ENCODE measurements around the gene PTPN6. TPM values are rescaled to one million over a fixed set of nuclear protein-coding genes. Genes with fewer than 3 reads are reported as not detected.

The PTPN6 gene
- total RNA-seq, 4 donors from 2014 or later = 31.8 to 44.5 (median 34.4) TPM

- intact Hi-C loops (cut with DNase I; ENCODE audit: low total_unique reads) = loop anchor here (10.0 kb wide), 1 partner anchor 192 kb away; no protein-coding TSS in a partner anchor
- TF ChIP-seq CTCF (IDR thresholded peaks at IDR 0.05) (no peak), POLR2A (IDR thresholded peaks at IDR 0.05) (no peak)
- WGBS, 2 donors = 75 to 87% methylated on average over 10 of the region's 10 CpGs
- DNase-seq (ENCODE audit: low spot score in 2 of 2) = no peak
- no peak overlapping the region for H3K4me3 ChIP-seq (ENCODE audit: low read depth, poor library complexity, severe bottlenecking)
These were observed 28.0 kb upstream of the PTPN6 start for GRCh38 chr12:6923003-6923732.

- intact Hi-C loops (cut with DNase I; ENCODE audit: low total_unique reads) = loop anchor here (10.0 kb wide), 1 partner anchor 191 kb away; no protein-coding TSS in a partner anchor
- no peak overlapping the region for H3K4me3 ChIP-seq (ENCODE audit: low read depth, poor library complexity, severe bottlenecking)
- 45 to 58% methylated on average over 6 of the region's 6 CpGs for WGBS, 2 donors
- TF ChIP-seq CTCF (IDR thresholded peaks at IDR 0.05) (no peak), POLR2A (IDR thresholded peaks at IDR 0.05) (no peak)
- DNase-seq (ENCODE audit: low spot score in 2 of 2) = no peak
These were observed 27.3 kb upstream of the PTPN6 start for GRCh38 chr12:6923851-6924250.

GRCh38 chr12:6925239-6925539 lies 26.0 kb upstream of the PTPN6 start:
- no peak overlapping the region for H3K4me3 ChIP-seq (ENCODE audit: low read depth, poor library complexity, severe bottlenecking)
- 10 to 16% methylated on average over 1 of the region's 1 CpG for WGBS, 2 donors
- intact Hi-C loops (cut with DNase I; ENCODE audit: low total_unique reads) = loop anchor here (10.0 kb wide), 1 partner anchor 190 kb away; no protein-coding TSS in a partner anchor
- DNase-seq (ENCODE audit: low spot score in 2 of 2) = no peak
- TF ChIP-seq CTCF (IDR thresholded peaks at IDR 0.05) (no peak), POLR2A (IDR thresholded peaks at IDR 0.05) (no peak)

GRCh38 chr12:6925540-6926279 lies 25.4 kb upstream of the PTPN6 start:
- peak; percentile 82 to 93 for DNase-seq (ENCODE audit: low spot score in 2 of 2)
- H3K4me3 ChIP-seq (ENCODE audit: low read depth, poor library complexity, severe bottlenecking) = no peak overlapping the region
- WGBS, 2 donors = 4 to 9% methylated on average over 8 of the region's 8 CpGs
- intact Hi-C loops (cut with DNase I; ENCODE audit: low total_unique reads) = loop anchor here (10.0 kb wide), 1 partner anchor 189 kb away; no protein-coding TSS in a partner anchor
- TF ChIP-seq POLR2A (IDR thresholded peaks at IDR 0.05) (no peak), CTCF (IDR thresholded peaks at IDR 0.05) (no peak)

GRCh38 chr12:6927379-6928021 lies 23.7 kb upstream of the PTPN6 start, which contains the start of gene ATN1:
TSS of gene ATN1 (plus strand) at chr12:6927959. CDS start at chr12:6934002, 6,043 bp downstream.
- DNase-seq (ENCODE audit: low spot score in 2 of 2) = peak in 1 of 2 donors; percentile 96
- no peak for TF ChIP-seq CTCF (IDR thresholded peaks at IDR 0.05)
- TF ChIP-seq POLR2A (IDR thresholded peaks at IDR 0.05) = no peak
- 1% methylated on average over 40 to 42 of the region's 66 CpGs for WGBS, 2 donors
- intact Hi-C loops (cut with DNase I; ENCODE audit: low total_unique reads) = loop anchor here (10.0 kb wide), 1 partner anchor 187 kb away; no protein-coding TSS in a partner anchor
- H3K4me3 ChIP-seq (ENCODE audit: low read depth, poor library complexity, severe bottlenecking) = peak within 1 kb of the TSS; percentile 86

All from lower leg skin (tissue), 4 donors.